GM21526 (cell line): ENCODE measurements around the gene ACP7.
A peak's percentile ranks its signal among the peaks of the same experiment; 100 is the strongest.
"Not testable (repeated sequence)": the region's sequence is repeated elsewhere in the genome, so short reads cannot be mapped to it uniquely, and the experiment has no call there.

Experiments
- ATAC-seq: cut with Tn5 transposase; IDR thresholded peaks from one replicate; pipeline ENCODE4 v1.9.1; 2021; ENCODE audit warnings: moderate library complexity; ENCODE audit not compliant: unreplicated experiment, low FRiP score

ACP7 gene

GRCh38 chr19:39104186-39104596, 20.0 kb downstream of the ACP7 start:
- no peak for ATAC-seq

- no peak for ATAC-seq
Measured at GRCh38 chr19:39106194-39106593, 22.0 kb downstream of the ACP7 start.

- ATAC-seq = no peak
Measured at GRCh38 chr19:39109641-39110040, 25.5 kb downstream of the ACP7 start.

- no peak for ATAC-seq
Measured at GRCh38 chr19:39110263-39110967, 26.2 kb downstream of the ACP7 start.

- ATAC-seq = no peak
Measured at GRCh38 chr19:39111593-39112199, 27.5 kb downstream of the ACP7 start.

GRCh38 chr19:39112338-39112890, 28.2 kb downstream of the ACP7 start:
- no peak for ATAC-seq

- no peak for ATAC-seq
Measured at GRCh38 chr19:39113199-39113598, 29.0 kb downstream of the ACP7 start.

- ATAC-seq = no peak
Measured at GRCh38 chr19:39115105-39115847, 31.1 kb downstream of the ACP7 start.

- ATAC-seq = not testable (repeated sequence)
Measured at GRCh38 chr19:39117023-39117422, 32.9 kb downstream of the ACP7 start.

GRCh38 chr19:39119830-39120229, 35.7 kb downstream of the ACP7 start:
- ATAC-seq = no peak

- ATAC-seq = no peak
Measured at GRCh38 chr19:39122934-39123731, 39.0 kb downstream of the ACP7 start.

GRCh38 chr19:39124136-39124764, 40.1 kb downstream of the ACP7 start:
- ATAC-seq = no peak

- no peak for ATAC-seq
Measured at GRCh38 chr19:39125199-39125553, 41.0 kb downstream of the ACP7 start.

- peak; percentile 86 for ATAC-seq
Measured at GRCh38 chr19:39125554-39126311, 41.6 kb downstream of the ACP7 start, which contains the start of gene PAK4. TSS of gene PAK4 (plus strand) at chr19:39125786. CDS start at chr19:39169554, 43,768 bp downstream.

- no peak for ATAC-seq
Measured at GRCh38 chr19:39126312-39127187, 42.4 kb downstream of the ACP7 start.

- ATAC-seq = no peak
Measured at GRCh38 chr19:39127812-39128515, 43.8 kb downstream of the ACP7 start.

GRCh38 chr19:39128516-39129079, 44.4 kb downstream of the ACP7 start:
- ATAC-seq = no peak
